ENCODE measurements around the gene TM4SF20.
A peak's percentile ranks its signal among the peaks of the same experiment; 100 is the strongest.

TM4SF20 gene

GRCh38 chr2:227339098-227339599 lies 40.0 kb downstream of the TM4SF20 start:
- no peak overlapping the region for H3K4me3 ChIP-seq (replicated peaks in 1 of 2; ENCODE audit: low read depth in 2 of 2, low read length in 2 of 2)
- no peak for DNase-seq (ENCODE audit: low read depth in 2 of 2)
- TF ChIP-seq CTCF (IDR thresholded peaks at IDR 0.05; ENCODE audit: low read depth, low read length), result no peak

- no peak for TF ChIP-seq CTCF (IDR thresholded peaks at IDR 0.05; ENCODE audit: low read depth, low read length)
- no peak overlapping the region for H3K4me3 ChIP-seq (replicated peaks in 1 of 2; ENCODE audit: low read depth in 2 of 2, low read length in 2 of 2)
- DNase-seq (ENCODE audit: low read depth in 2 of 2), result no peak
Measured at GRCh38 chr2:227337442-227337841, 41.7 kb downstream of the TM4SF20 start.

DNA sequence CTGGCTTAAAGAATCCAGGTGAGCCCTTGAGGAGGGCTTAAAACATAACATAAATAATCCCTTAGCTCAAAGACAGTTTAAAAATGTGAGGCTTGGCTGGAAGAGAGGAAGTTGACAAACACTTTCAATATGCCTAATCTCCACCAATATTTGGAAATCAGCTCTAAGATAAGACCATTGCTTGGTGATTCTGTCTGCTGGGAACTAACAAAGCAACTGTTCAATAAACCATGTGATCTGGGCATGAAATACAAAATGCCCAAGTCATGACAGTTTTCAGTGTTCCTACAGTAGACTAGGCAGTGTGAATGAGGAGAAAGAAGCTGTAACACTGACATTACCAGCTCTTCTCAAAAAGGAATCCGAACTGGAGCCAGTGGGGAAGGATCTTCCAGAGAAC lies 43.4 kb downstream of the TM4SF20 start:
- no peak for TF ChIP-seq CTCF (IDR thresholded peaks at IDR 0.05; ENCODE audit: low read depth, low read length)
- no peak overlapping the region for H3K4me3 ChIP-seq (replicated peaks in 1 of 2; ENCODE audit: low read depth in 2 of 2, low read length in 2 of 2)
- peak in 1 of 2 donors; percentile 3 for DNase-seq (ENCODE audit: low read depth in 2 of 2)

GRCh38 chr2:227326783-227327182 lies 52.3 kb downstream of the TM4SF20 start:
- peak in 1 of 2 donors; percentile 6 for DNase-seq (ENCODE audit: low read depth in 2 of 2)
- no peak for TF ChIP-seq CTCF (IDR thresholded peaks at IDR 0.05; ENCODE audit: low read depth, low read length)
- H3K4me3 ChIP-seq (replicated peaks in 1 of 2; ENCODE audit: low read depth in 2 of 2, low read length in 2 of 2), result peak overlapping the region; percentile 84 to 86

GRCh38 chr2:227325839-227326195 lies 53.3 kb downstream of the TM4SF20 start:
- peak overlapping the region; percentile 84 to 86 for H3K4me3 ChIP-seq (replicated peaks in 1 of 2; ENCODE audit: low read depth in 2 of 2, low read length in 2 of 2)
- peak; percentile 54 for DNase-seq (ENCODE audit: low read depth in 2 of 2)

DNA sequence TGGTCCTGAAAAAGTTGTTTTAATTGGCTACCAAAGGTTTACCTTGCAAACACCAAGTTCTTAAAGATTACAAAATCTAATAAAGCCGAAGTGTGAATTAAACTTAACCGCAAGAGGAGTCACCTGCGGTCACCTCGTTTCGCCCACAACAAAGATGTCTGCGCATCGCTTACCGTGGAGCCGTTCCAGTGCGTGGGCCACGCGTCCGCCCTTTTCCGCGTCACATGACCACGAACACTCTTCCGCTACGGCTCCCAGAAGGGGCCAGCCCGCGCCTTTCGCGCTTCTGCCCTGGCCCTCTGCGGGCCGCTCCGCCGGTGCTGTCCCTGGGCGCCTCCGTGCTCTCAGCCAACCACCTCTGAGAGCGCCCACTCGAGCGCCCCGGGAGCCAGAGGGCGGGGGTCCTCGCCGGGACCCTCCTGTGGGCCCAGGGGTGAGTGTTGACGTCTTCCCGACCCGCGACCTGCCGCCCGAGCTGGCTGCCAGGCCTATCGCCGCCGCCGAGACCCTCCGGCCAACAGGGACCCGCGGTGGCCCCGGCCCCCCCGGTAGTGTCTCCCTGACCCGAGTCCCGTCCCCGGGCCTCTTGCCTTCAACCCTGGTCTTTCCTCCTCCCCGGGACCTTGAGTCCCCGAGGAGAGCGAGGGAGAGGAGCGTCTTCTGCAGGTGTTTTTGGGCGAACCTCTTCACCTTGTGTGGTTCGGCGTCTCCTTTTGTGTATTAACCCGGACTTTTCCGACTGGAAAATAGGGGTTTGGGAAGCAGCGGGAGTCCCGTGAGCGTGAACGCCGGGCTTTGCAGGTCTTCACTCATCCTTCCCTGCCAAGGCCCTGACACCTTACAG lies 53.9 kb downstream of the TM4SF20 start, which contains the start of gene MFF:
TSS of gene MFF (plus strand) at position 257 of the 844 bp plus-strand sequence. CDS start 5,415 bp downstream, outside the sequence.
- DNase-seq (ENCODE audit: low read depth in 2 of 2), result peak; percentile 94
- peak within 1 kb of the TSS; percentile 84 to 86 for H3K4me3 ChIP-seq (replicated peaks in 1 of 2; ENCODE audit: low read depth in 2 of 2, low read length in 2 of 2)

More at GRCh38 chr2:227325839-227326195, 53.3 kb downstream of the TM4SF20 start:
- TF ChIP-seq CTCF (IDR thresholded peaks at IDR 0.05; ENCODE audit: low read depth, low read length), result no peak

More for the DNA sequence above, 53.9 kb downstream of the TM4SF20 start, which contains the start of gene MFF:
- TF ChIP-seq CTCF (IDR thresholded peaks at IDR 0.05; ENCODE audit: low read depth, low read length), result peak; percentile 22
